Smooth muscle cell (in vitro differentiated cells): ENCODE results near the gene PHF20. TPM values are rescaled to one million over a fixed set of nuclear protein-coding genes. Genes with fewer than 3 reads are reported as not detected.

ENCODE experiments used
- DNase-seq: peaks from one replicate; lab custom pipeline; 2025; ENCODE audit not compliant: unreplicated experiment; lab: John Stamatoyannopoulos, UW
- H2AFZ ChIP-seq: fragments of 200-600 bp; sonication (generic); 2 replicates; pipeline ENCODE4 v1.6.0; 2016; ENCODE audit warnings: antibody characterized with exemption, low read depth, mild to moderate bottlenecking
- H3F3A ChIP-seq: fragments of 200-600 bp; sonication (generic); 2 replicates; pipeline ENCODE4 v1.6.0; 2017; ENCODE audit warnings: antibody characterized with exemption, low read depth
- H3K27ac ChIP-seq: fragments of 200-600 bp; sonication (generic); 2 replicates; pipeline ENCODE4 v1.5.1; 2016; ENCODE audit warnings: low read depth, mild to moderate bottlenecking
- H3K27me3 ChIP-seq: fragments of 200-600 bp; sonication (generic); 2 replicates; pipeline ENCODE4 v1.6.1; 2016; ENCODE audit warnings: low read depth, mild to moderate bottlenecking
- H3K36me3 ChIP-seq: fragments of 200-600 bp; sonication (generic); 2 replicates; pipeline ENCODE4 v1.5.1; 2016; ENCODE audit warnings: low read depth
- H3K4me1 ChIP-seq: fragments of 200-600 bp; sonication (generic); 2 replicates; pipeline ENCODE4 v1.5.1; 2016; ENCODE audit warnings: low read depth
- H3K4me2 ChIP-seq: fragments of 200-600 bp; sonication (generic); 2 replicates; pipeline ENCODE4 v1.6.0; 2016; ENCODE audit warnings: mild to moderate bottlenecking
- H3K4me3 ChIP-seq: fragments of 200-600 bp; sonication (generic); 2 replicates; pipeline ENCODE4 v1.5.1; 2016; ENCODE audit warnings: mild to moderate bottlenecking
- H3K79me2 ChIP-seq: fragments of 200-600 bp; sonication (generic); 2 replicates; pipeline ENCODE4 v1.6.0; 2016; ENCODE audit warnings: low read depth, mild to moderate bottlenecking
- H3K9ac ChIP-seq: fragments of 200-600 bp; sonication (generic); 2 replicates; pipeline ENCODE4 v1.6.0; 2016; ENCODE audit warnings: low read depth
- H3K9me3 ChIP-seq: fragments of 200-600 bp; sonication (generic); replicated peaks from 2 replicates; pipeline ENCODE4 v1.5.1; 2016; ENCODE audit warnings: low read depth
- H4K20me1 ChIP-seq: fragments of 200-600 bp; sonication (generic); 2 replicates; pipeline ENCODE4 v1.6.0; 2016; ENCODE audit warnings: low read depth
- CTCF ChIP-seq: fragments of 200-600 bp; sonication (generic); IDR thresholded peaks from 2 replicates; pipeline ENCODE4 v1.5.1; 2017; ENCODE audit warnings: borderline replicate concordance, mild to moderate bottlenecking, antibody characterized with exemption; ENCODE audit not compliant: insufficient read depth, poor library complexity, severe bottlenecking
- WGBS: methylation state at CpG from one replicate; pipeline ENCODE4 v1.1.7; 2016; ENCODE audit warnings: low lambda C conversion rate; 5-methylcytosine and 5-hydroxymethylcytosine counted together
- polyA plus RNA-seq: library from polyadenylated mRNA; unstranded; fragments of >200 nt; fragmentation: Nextera tagmentation; extraction: Ambion mirVana; gene quantifications from 2 replicates; pipeline ENCODE4 v1.2.1, GENCODE V29; 2016
- total RNA-seq: library from RNA; depleted of rRNA; stranded (reverse); fragments of >200 nt; gene quantifications from 2 replicates; pipeline ENCODE4 v1.2.3, GENCODE V29; 2014

PHF20 gene
- total and polyA plus RNA-seq, 2 experiments from 2014 or later, result 23.3 to 27.4 TPM

- H3K36me3 ChIP-seq, result peaks cover 36% of the 10 kb centered on the region
- H3K4me1 ChIP-seq, result peaks cover 35% of the 10 kb centered on the region
- peaks cover 24% of the 10 kb centered on the region for H3F3A ChIP-seq
- no peak for DNase-seq
- no peak overlapping the region for H3K9ac ChIP-seq
- WGBS, result 97% methylated on average over 7 of the region's 7 CpGs
- no peak overlapping the region for H3K4me3 ChIP-seq
- H3K27me3 ChIP-seq, result no peaks in the 10 kb centered on the region
- no peak for TF ChIP-seq CTCF
- peaks cover 100% of the 10 kb centered on the region for H3K79me2 ChIP-seq
- peak overlapping the region; percentile 47 for H3K4me2 ChIP-seq
- H3K9me3 ChIP-seq, result no peaks in the 10 kb centered on the region
- H2AFZ ChIP-seq, result no peak overlapping the region
- peak overlapping the region; percentile 22 for H3K27ac ChIP-seq
- peaks cover 100% of the 10 kb centered on the region for H4K20me1 ChIP-seq
Measured at GRCh38 chr20:35735826-35736470, 35.9 kb upstream of the PHF20 start.

GRCh38 chr20:35737865-35738333 lies 33.9 kb upstream of the PHF20 start:
- no peak for DNase-seq
- Histone ChIP-seq H3K9ac (no peak overlapping the region), H3K27me3 (no peaks in the 10 kb centered on the region), H3F3A (peaks cover 16% of the 10 kb centered on the region), H3K36me3 (peaks cover 30% of the 10 kb centered on the region), H3K79me2 (peaks cover 91% of the 10 kb centered on the region), H3K4me2 (no peak overlapping the region), H2AFZ (no peak overlapping the region), H3K4me3 (no peak overlapping the region), H3K4me1 (peaks cover 30% of the 10 kb centered on the region), H4K20me1 (peaks cover 87% of the 10 kb centered on the region), H3K9me3 (no peaks in the 10 kb centered on the region), H3K27ac (no peak overlapping the region)
- TF ChIP-seq CTCF, result no peak
- 99% methylated on average over 15 of the region's 15 CpGs for WGBS

DNA sequence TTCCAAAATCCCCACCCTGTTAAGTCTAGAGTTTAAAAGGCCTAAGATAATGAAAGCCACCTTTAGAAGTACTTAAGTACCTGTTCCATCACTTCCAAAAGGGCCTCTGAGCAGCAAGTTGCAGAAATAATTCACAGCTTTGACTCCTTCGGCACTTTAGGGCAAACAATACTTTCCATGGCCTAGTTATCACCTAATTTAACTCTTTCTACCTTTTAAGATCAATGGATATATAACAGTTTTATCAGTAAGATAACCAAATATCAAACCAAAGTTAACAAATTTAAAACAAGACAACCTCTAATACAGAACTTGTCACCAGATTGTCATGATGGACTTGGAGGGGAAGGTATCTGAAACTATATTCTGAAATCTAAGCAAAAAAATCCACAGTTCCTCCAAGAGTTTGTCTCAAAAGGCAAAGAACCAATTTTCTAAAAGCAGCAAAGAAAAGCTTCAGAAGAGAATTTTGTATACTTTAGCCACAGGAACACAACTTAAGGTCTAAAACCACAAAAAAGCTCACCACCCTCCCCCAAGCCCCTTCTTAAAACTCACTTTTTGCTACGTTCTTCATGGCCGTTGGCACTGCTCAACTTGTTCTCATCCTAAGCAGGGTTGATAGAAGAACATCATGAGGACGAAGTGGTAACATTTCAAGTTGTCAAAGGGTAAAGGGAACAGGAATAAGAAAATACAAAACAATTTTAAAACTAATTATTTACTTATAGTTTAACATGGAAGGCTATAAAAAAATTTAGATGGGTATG lies 33.2 kb upstream of the PHF20 start:
- Histone ChIP-seq H3K27me3 (no peaks in the 10 kb centered on the region), H3K9me3 (no peaks in the 10 kb centered on the region), H2AFZ (no peak overlapping the region), H3K79me2 (peaks cover 84% of the 10 kb centered on the region), H3K4me3 (peak overlapping the region; percentile 88), H3K4me1 (peaks cover 36% of the 10 kb centered on the region), H3F3A (peaks cover 22% of the 10 kb centered on the region), H3K36me3 (peaks cover 28% of the 10 kb centered on the region), H3K9ac (no peak overlapping the region), H3K27ac (peak overlapping the region; percentile 100), H4K20me1 (peaks cover 80% of the 10 kb centered on the region), H3K4me2 (peak overlapping the region; percentile 90)
- WGBS, result 95% methylated on average over 4 of the region's 4 CpGs
- no peak for DNase-seq
- no peak for TF ChIP-seq CTCF
